Hepatocyte (in vitro differentiated cells): ENCODE results near the gene TSHZ1. TPM values are rescaled to one million over a fixed set of nuclear protein-coding genes. Genes with fewer than 3 reads are reported as not detected.

Experiments used
- DNase-seq: peaks from one replicate; pipeline ENCODE4 v3.0.0-alpha.2; 2016; ENCODE audit warnings: low spot score
- H2AFZ ChIP-seq: fragments of 200-600 bp; sonication (generic); 2 replicates; pipeline ENCODE4 v1.6.0; 2016; ENCODE audit warnings: antibody characterized with exemption, mild to moderate bottlenecking
- H3K27ac ChIP-seq: fragments of 200-600 bp; sonication (generic); 2 replicates; pipeline ENCODE4 v1.5.1; 2016; ENCODE audit warnings: mild to moderate bottlenecking
- H3K27me3 ChIP-seq: fragments of 200-600 bp; sonication (generic); 2 replicates; pipeline ENCODE4 v1.6.1; 2016
- H3K36me3 ChIP-seq: fragments of 200-600 bp; sonication (generic); replicated peaks from 2 replicates; pipeline ENCODE4 v1.5.1; 2016; ENCODE audit warnings: low read depth; ENCODE audit not compliant: insufficient read depth
- H3K4me1 ChIP-seq: fragments of 200-600 bp; sonication (generic); 2 replicates; pipeline ENCODE4 v1.5.1; 2016; ENCODE audit warnings: mild to moderate bottlenecking, moderate library complexity; ENCODE audit not compliant: insufficient read depth
- H3K4me2 ChIP-seq: fragments of 200-600 bp; sonication (generic); 2 replicates; pipeline ENCODE4 v1.6.0; 2016
- H3K4me3 ChIP-seq: fragments of 200-600 bp; sonication (generic); 2 replicates; pipeline ENCODE4 v1.5.1; 2016; ENCODE audit warnings: mild to moderate bottlenecking
- H3K79me2 ChIP-seq: fragments of 200-600 bp; sonication (generic); 2 replicates; pipeline ENCODE4 v1.6.0; 2017; ENCODE audit warnings: mild to moderate bottlenecking
- H3K9me2 ChIP-seq: fragments of 200-600 bp; sonication (generic); replicated peaks from 2 replicates; pipeline ENCODE4 v1.6.0; 2017; ENCODE audit warnings: mild to moderate bottlenecking; ENCODE audit not compliant: insufficient read depth
- H3K9me3 ChIP-seq: fragments of 200-600 bp; sonication (generic); 2 replicates; pipeline ENCODE4 v1.5.1; 2016; ENCODE audit warnings: low read depth, mild to moderate bottlenecking
- H4K20me1 ChIP-seq: fragments of 200-600 bp; sonication (generic); 2 replicates; pipeline ENCODE4 v1.6.0; 2016; ENCODE audit warnings: mild to moderate bottlenecking; ENCODE audit not compliant: insufficient read depth, poor library complexity, severe bottlenecking
- EZH2 ChIP-seq: fragments of 200-600 bp; sonication (generic); IDR thresholded peaks from 2 replicates; pipeline ENCODE4 v1.6.1; 2016; ENCODE audit warnings: antibody characterized with exemption, mild to moderate bottlenecking, borderline replicate concordance
- EZH2phosphoT487 ChIP-seq: fragments of 200-600 bp; sonication (generic); IDR thresholded peaks from one replicate; pipeline ENCODE4 v1.6.1; 2018; ENCODE audit warnings: antibody characterized with exemption, mild to moderate bottlenecking, low read depth, moderate library complexity; ENCODE audit not compliant: unreplicated experiment, severe bottlenecking
- WGBS: methylation state at CpG from one replicate; pipeline ENCODE4 v1.1.6; 2016; ENCODE audit warnings: low lambda C conversion rate; ENCODE audit errors: missing lambda C conversion rate; 5-methylcytosine and 5-hydroxymethylcytosine counted together
- polyA plus RNA-seq: library from polyadenylated mRNA; unstranded; fragments of >200 nt; fragmentation: Nextera tagmentation; extraction: Ambion mirVana; gene quantifications from 2 replicates; pipeline ENCODE4 v1.2.1, GENCODE V29; 2016
- total RNA-seq: library from RNA; depleted of rRNA; stranded (reverse); fragments of >200 nt; gene quantifications from 2 replicates; pipeline ENCODE4 v1.2.3, GENCODE V29; 2014
- TF ChIP-seq, protein P1 (sequence below): fragments of 200-600 bp; sonication (generic); IDR thresholded peaks from 2 replicates; pipeline ENCODE4 v1.5.1; 2016; ENCODE audit warnings: antibody characterized with exemption, mild to moderate bottlenecking; ENCODE audit not compliant: poor library complexity

The TSHZ1 gene
- total and polyA plus RNA-seq, 2 experiments from 2014 or later = 8.5 to 13.1 TPM

DNA sequence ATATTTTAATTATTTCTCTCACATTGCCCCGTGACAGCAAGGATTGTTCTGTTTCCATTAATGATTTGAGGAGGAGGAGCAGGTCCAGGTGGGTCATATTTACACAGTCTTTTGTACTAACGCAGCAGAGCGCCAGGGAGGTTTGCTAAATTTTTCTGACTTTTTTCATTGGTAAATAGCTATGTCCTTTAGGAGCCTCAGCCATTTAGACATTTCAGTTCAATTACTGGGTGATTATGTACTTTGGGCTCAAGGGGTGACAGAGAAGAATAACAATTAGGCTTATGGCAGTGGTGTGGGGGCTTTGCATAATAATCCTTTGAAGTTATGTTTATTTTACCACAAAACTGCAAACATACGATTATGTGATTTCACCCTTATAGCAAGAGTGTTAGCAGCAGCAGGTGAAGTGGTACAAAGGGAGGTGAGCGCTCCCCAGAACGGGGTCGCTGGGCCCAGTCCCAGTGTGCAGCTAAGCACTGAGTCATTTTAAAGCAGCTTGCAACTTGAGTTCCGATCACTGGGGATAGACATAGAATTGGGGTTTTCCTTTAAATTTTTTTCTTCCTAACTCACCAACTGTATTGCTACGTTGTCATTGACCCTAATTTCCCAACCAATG lies 80.3 kb downstream of the TSHZ1 start:
- Histone ChIP-seq H3K4me2 (peak overlapping the region; percentile 56), H2AFZ (no peak overlapping the region), H3K9me3 (no peaks in the 10 kb centered on the region), H3K27ac (no peak overlapping the region), H3K4me3 (no peak overlapping the region), H3K4me1 (no peaks in the 10 kb centered on the region), H3K36me3 (no peaks in the 10 kb centered on the region), H4K20me1 (no peaks in the 10 kb centered on the region), H3K79me2 (no peaks in the 10 kb centered on the region), H3K9me2 (no peaks in the 10 kb centered on the region), H3K27me3 (no peaks in the 10 kb centered on the region)
- DNase-seq = no peak
- WGBS = 63% methylated on average over 9 of the region's 9 CpGs
- TF ChIP-seq EZH2phosphoT487 = no peak
- no peak for TF ChIP-seq EZH2
- TF ChIP-seq, protein P1, sequence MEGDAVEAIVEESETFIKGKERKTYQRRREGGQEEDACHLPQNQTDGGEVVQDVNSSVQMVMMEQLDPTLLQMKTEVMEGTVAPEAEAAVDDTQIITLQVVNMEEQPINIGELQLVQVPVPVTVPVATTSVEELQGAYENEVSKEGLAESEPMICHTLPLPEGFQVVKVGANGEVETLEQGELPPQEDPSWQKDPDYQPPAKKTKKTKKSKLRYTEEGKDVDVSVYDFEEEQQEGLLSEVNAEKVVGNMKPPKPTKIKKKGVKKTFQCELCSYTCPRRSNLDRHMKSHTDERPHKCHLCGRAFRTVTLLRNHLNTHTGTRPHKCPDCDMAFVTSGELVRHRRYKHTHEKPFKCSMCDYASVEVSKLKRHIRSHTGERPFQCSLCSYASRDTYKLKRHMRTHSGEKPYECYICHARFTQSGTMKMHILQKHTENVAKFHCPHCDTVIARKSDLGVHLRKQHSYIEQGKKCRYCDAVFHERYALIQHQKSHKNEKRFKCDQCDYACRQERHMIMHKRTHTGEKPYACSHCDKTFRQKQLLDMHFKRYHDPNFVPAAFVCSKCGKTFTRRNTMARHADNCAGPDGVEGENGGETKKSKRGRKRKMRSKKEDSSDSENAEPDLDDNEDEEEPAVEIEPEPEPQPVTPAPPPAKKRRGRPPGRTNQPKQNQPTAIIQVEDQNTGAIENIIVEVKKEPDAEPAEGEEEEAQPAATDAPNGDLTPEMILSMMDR = no peak

DNA sequence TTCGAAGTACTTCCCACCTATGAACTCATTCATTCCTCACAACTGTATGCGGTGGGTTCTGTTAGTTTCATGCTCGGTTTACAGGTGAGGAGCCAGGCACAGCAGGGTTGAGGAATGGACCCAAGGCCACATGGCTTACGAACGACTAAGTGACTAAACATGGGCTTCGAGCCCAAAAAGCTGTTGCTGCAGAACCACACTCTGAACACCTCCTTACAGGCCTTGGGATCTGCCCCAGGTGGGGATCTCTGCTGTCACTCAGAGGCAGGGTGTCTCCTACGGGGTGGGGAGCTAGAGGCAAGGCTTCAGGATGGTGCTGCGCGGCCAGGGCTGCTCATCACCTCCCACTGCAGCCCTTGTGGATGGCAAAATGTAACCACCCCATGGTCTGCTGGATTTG lies 80.9 kb downstream of the TSHZ1 start:
- no peaks in the 10 kb centered on the region for H3K4me1 ChIP-seq
- no peak overlapping the region for H3K4me2 ChIP-seq
- DNase-seq = no peak
- TF ChIP-seq EZH2 (no peak), EZH2phosphoT487 (no peak)
- TF ChIP-seq, protein P1 = no peak
- 89% methylated on average over 9 of the region's 9 CpGs for WGBS
- H3K27ac ChIP-seq = no peak overlapping the region
- no peaks in the 10 kb centered on the region for H3K27me3 ChIP-seq
- H4K20me1 ChIP-seq = no peaks in the 10 kb centered on the region
- H3K9me3 ChIP-seq = no peaks in the 10 kb centered on the region
- no peaks in the 10 kb centered on the region for H3K9me2 ChIP-seq
- no peaks in the 10 kb centered on the region for H3K79me2 ChIP-seq
- no peak overlapping the region for H2AFZ ChIP-seq
- H3K36me3 ChIP-seq = no peaks in the 10 kb centered on the region
- H3K4me3 ChIP-seq = no peak overlapping the region

DNA sequence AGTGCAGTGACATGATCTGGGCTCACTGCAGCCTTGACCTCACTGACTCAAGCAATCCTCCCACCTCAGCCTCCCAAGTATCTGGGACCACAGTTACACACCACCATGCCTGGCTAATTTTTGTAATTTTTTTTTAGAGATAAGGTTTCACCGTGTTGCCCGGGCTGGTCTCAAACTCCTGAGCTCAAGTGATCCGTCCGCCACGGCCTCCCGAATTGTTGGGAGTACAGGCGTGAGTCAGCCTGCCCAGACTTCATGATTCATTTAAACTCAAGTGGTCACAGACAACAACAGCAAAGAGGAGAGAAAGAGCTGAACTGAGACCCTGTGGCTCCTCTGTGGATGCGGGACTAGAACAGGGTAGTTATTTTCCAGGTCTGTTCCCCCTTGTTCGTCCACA lies 83.0 kb downstream of the TSHZ1 start:
- Histone ChIP-seq H4K20me1 (no peaks in the 10 kb centered on the region), H3K9me3 (no peaks in the 10 kb centered on the region), H2AFZ (no peak overlapping the region), H3K27me3 (no peaks in the 10 kb centered on the region), H3K79me2 (no peaks in the 10 kb centered on the region), H3K4me3 (no peak overlapping the region), H3K9me2 (no peaks in the 10 kb centered on the region), H3K4me1 (no peaks in the 10 kb centered on the region), H3K27ac (no peak overlapping the region), H3K36me3 (no peaks in the 10 kb centered on the region), H3K4me2 (no peak overlapping the region)
- no peak for DNase-seq
- WGBS = 86% methylated on average over 9 of the region's 9 CpGs
- TF ChIP-seq EZH2phosphoT487 = no peak
- TF ChIP-seq, protein P1 = no peak
- TF ChIP-seq EZH2 = no peak

DNA sequence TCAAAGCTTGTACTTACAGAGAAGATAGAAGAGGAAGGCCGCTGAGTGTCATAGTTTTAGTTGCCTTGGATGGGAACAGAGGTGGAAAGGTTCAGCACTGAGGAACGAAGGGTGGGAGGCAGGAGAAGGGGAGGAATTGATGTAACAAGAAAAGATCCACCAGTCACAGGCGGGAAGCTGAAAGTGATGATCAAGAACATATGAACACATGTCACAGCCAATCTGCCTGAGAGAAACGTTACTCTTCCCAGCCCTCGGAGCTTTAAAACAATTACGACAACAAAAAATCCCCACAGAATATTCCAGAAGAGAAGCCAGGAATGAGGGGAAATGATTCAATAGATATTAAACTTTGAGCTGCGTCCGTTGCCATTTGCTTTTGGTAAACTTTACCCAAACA lies 87.1 kb downstream of the TSHZ1 start:
- no peak overlapping the region for H3K27ac ChIP-seq
- no peak overlapping the region for H3K4me3 ChIP-seq
- H2AFZ ChIP-seq = no peak overlapping the region
- no peaks in the 10 kb centered on the region for H3K9me2 ChIP-seq
- no peaks in the 10 kb centered on the region for H3K4me1 ChIP-seq
- no peaks in the 10 kb centered on the region for H3K36me3 ChIP-seq
- WGBS = 78% methylated on average over 8 of the region's 8 CpGs
- no peaks in the 10 kb centered on the region for H3K27me3 ChIP-seq
- no peak for TF ChIP-seq EZH2
- no peak for TF ChIP-seq EZH2phosphoT487
- TF ChIP-seq, protein P1 = no peak
- no peaks in the 10 kb centered on the region for H4K20me1 ChIP-seq
- no peaks in the 10 kb centered on the region for H3K79me2 ChIP-seq
- no peaks in the 10 kb centered on the region for H3K9me3 ChIP-seq
- DNase-seq = no peak
- H3K4me2 ChIP-seq = no peak overlapping the region
